AG04450 (cell line): ENCODE data around the gene PTPRD. TPM values are rescaled to one million over a fixed set of nuclear protein-coding genes. Genes with fewer than 3 reads are reported as not detected.

ENCODE experiments used
- CTCF ChIA-PET: fragments of 300-600, 350-600 bp; formaldehyde crosslinking; extraction: SDS; loops from one replicate; lab custom pipeline; 2022; ENCODE audit warnings: antibody characterized with exemption, inconsistent platforms; lab: Charles Lee
- POLR2A ChIA-PET: fragments of 350-600 bp; formaldehyde crosslinking; extraction: SDS; loops from one replicate; lab custom pipeline; 2021; ENCODE audit warnings: antibody characterized with exemption, inconsistent platforms; lab: Yijun Ruan, JAX
- DNase-seq: peaks from one replicate; pipeline ENCODE4 v3.0.0-alpha.2; 2011; ENCODE audit warnings: low read depth, low spot score
- H3K27ac ChIP-seq: one replicate; pipeline ENCODE4 v1.5.1; 2012; ENCODE audit warnings: low read depth, low read length, control low read depth
- H3K27me3 ChIP-seq: one replicate; pipeline ENCODE4 v1.6.0; 2012; ENCODE audit warnings: low read length; ENCODE audit not compliant: control insufficient read depth, insufficient read depth
- H3K4me3 ChIP-seq: 2 replicates; pipeline ENCODE4 v1.5.1; 2011; ENCODE audit warnings: mild to moderate bottlenecking, low read depth, low read length, control low read depth
- H3K9me3 ChIP-seq: 2 replicates; pipeline ENCODE4 v1.5.1; 2012; ENCODE audit warnings: low read length; ENCODE audit not compliant: control insufficient read depth, insufficient read depth
- polyA plus RNA-seq: library from polyadenylated mRNA; depleted of rRNA; stranded (reverse); fragments of >200 nt; gene quantifications from 2 replicates; pipeline ENCODE4 v1.2.3, GENCODE V29; 2011
- TF ChIP-seq, protein P1 (sequence below): IDR thresholded peaks from 2 replicates; pipeline ENCODE4 v1.5.1; 2011; ENCODE audit warnings: low read depth, low read length, control low read depth, inconsistent platforms

Gene PTPRD
- polyA plus RNA-seq, 1 experiment = 0.19 TPM

- H3K9me3 ChIP-seq = no peaks in the 10 kb centered on the region; the same call in 1 of the 2 replicates
- H3K4me3 ChIP-seq = no peak overlapping the region
- POLR2A ChIA-PET = no interaction called here
- DNase-seq = no peak
- TF ChIP-seq, protein P1, sequence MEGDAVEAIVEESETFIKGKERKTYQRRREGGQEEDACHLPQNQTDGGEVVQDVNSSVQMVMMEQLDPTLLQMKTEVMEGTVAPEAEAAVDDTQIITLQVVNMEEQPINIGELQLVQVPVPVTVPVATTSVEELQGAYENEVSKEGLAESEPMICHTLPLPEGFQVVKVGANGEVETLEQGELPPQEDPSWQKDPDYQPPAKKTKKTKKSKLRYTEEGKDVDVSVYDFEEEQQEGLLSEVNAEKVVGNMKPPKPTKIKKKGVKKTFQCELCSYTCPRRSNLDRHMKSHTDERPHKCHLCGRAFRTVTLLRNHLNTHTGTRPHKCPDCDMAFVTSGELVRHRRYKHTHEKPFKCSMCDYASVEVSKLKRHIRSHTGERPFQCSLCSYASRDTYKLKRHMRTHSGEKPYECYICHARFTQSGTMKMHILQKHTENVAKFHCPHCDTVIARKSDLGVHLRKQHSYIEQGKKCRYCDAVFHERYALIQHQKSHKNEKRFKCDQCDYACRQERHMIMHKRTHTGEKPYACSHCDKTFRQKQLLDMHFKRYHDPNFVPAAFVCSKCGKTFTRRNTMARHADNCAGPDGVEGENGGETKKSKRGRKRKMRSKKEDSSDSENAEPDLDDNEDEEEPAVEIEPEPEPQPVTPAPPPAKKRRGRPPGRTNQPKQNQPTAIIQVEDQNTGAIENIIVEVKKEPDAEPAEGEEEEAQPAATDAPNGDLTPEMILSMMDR = no peak
- CTCF ChIA-PET = no interaction called here
- H3K27me3 ChIP-seq = no peaks in the 10 kb centered on the region
- no peak overlapping the region for H3K27ac ChIP-seq
Observed at GRCh38 chr9:10597801-10598200, 15.0 kb downstream of the PTPRD start.

- CTCF ChIA-PET = no interaction called here
- POLR2A ChIA-PET = no interaction called here
- DNase-seq = no peak
Observed at GRCh38 chr9:10594482-10594881, 18.3 kb downstream of the PTPRD start.

DNA sequence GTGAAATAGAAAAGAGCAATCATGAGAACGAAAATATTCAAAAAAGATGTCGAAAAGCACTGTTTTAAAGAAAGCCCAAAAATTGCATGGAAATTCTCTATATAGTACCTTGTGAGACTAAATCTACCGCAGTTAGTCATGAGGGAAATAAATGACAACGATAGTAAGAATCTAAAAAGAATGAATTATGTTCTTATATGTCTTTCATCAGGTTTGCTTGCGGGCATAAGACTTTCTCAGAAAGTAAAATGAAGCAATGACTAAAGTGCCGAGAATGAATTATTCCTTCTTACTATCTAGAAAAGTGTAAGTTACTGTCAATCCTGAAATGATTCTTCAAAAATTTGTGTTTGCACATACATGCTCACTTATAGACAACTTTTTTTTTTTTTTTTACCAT is 26.4 kb downstream of the PTPRD start:
- POLR2A ChIA-PET = no interaction called here
- TF ChIP-seq, protein P1 = no peak
- Histone ChIP-seq H3K9me3 (peaks cover 6% of the 10 kb centered on the region; the same call in 1 of the 2 replicates), H3K27me3 (no peaks in the 10 kb centered on the region), H3K4me3 (no peak overlapping the region), H3K27ac (no peak overlapping the region)
- no peak for DNase-seq
- CTCF ChIA-PET = no interaction called here

More at GRCh38 chr9:10594482-10594881, 18.3 kb downstream of the PTPRD start:
- Histone ChIP-seq H3K27ac (no peak overlapping the region), H3K27me3 (no peaks in the 10 kb centered on the region), H3K4me3 (no peak overlapping the region), H3K9me3 (peaks cover 2% of the 10 kb centered on the region; the same call in 1 of the 2 replicates)
- TF ChIP-seq, protein P1 = no peak

GRCh38 chr9:10571699-10572098 is 41.1 kb downstream of the PTPRD start:
- CTCF ChIA-PET = no interaction called here
- H3K27ac ChIP-seq = no peak overlapping the region
- POLR2A ChIA-PET = no interaction called here
- H3K4me3 ChIP-seq = no peak overlapping the region
- TF ChIP-seq, protein P1 = no peak
- H3K9me3 ChIP-seq = peaks cover 5% of the 10 kb centered on the region; the same call in 1 of the 2 replicates
- DNase-seq = no peak
- no peaks in the 10 kb centered on the region for H3K27me3 ChIP-seq

- DNase-seq = no peak
- H3K4me3 ChIP-seq = no peak overlapping the region
- POLR2A ChIA-PET = no interaction called here
- TF ChIP-seq, protein P1 = no peak
- H3K27ac ChIP-seq = no peak overlapping the region
- peaks cover 3% of the 10 kb centered on the region; the same call in 1 of the 2 replicates for H3K9me3 ChIP-seq
- CTCF ChIA-PET = no interaction called here
- no peaks in the 10 kb centered on the region for H3K27me3 ChIP-seq
Observed at GRCh38 chr9:10566848-10567247, 46.0 kb downstream of the PTPRD start.
